SK-N-SH treated with all-trans-retinoic acid at 6 μM for 48 hours (cell line): ENCODE results near the gene PIP4K2C.

Experiments
- ATAC-seq: fragments of 200-7000 bp; cut with Tn5 transposase; 3 replicates; pipeline ENCODE4 v1.9.1; 2020; ENCODE audit warnings: mild to moderate bottlenecking, moderate library complexity
- ARNTL ChIP-seq: fragments of 450-650 bp; formaldehyde crosslinking; IDR thresholded peaks from 2 replicates; pipeline ENCODE4 v1.5.0; 2020; ENCODE audit warnings: low read depth, mild to moderate bottlenecking, moderate library complexity, borderline replicate concordance
- BACH2 ChIP-seq: fragments of 250-450 bp; sonication (Bioruptor Pico); IDR thresholded peaks from 2 replicates; pipeline ENCODE4 v1.9.0; 2021; ENCODE audit warnings: mild to moderate bottlenecking, borderline replicate concordance
- CSDC2 ChIP-seq: fragments of 250-450 bp; sonication (Bioruptor Pico); IDR thresholded peaks from 2 replicates; pipeline ENCODE4 v1.5.0; 2020; ENCODE audit warnings: mild to moderate bottlenecking, moderate library complexity
- ESRRG ChIP-seq: fragments of 250-450 bp; sonication (Bioruptor Pico); IDR thresholded peaks from 2 replicates; pipeline ENCODE4 v1.6.1; 2021; ENCODE audit warnings: mild to moderate bottlenecking
- GLIS3 ChIP-seq: fragments of 250-450 bp; sonication (Bioruptor Pico); IDR thresholded peaks from 2 replicates; pipeline ENCODE4 v1.5.0; 2020; ENCODE audit warnings: mild to moderate bottlenecking, moderate library complexity
- ISL1 ChIP-seq: fragments of 250-450 bp; sonication (Bioruptor Pico); IDR thresholded peaks from 2 replicates; pipeline ENCODE4 v2.1.2; 2022; ENCODE audit warnings: mild to moderate bottlenecking, moderate library complexity
- OSR1 ChIP-seq: fragments of 250-450 bp; sonication (Bioruptor Pico); IDR thresholded peaks from 2 replicates; pipeline ENCODE4 v1.8.0; 2022; ENCODE audit warnings: moderate library complexity, mild to moderate bottlenecking, inconsistent platforms
- PPARA ChIP-seq: fragments of 250-450 bp; sonication (Bioruptor Pico); IDR thresholded peaks from 2 replicates; pipeline ENCODE4 v1.5.0; 2020; ENCODE audit warnings: mild to moderate bottlenecking, borderline replicate concordance
- RARB ChIP-seq: fragments of 250-450 bp; sonication (Bioruptor Pico); IDR thresholded peaks from 2 replicates; pipeline ENCODE4 v1.8.0; 2021; ENCODE audit warnings: mild to moderate bottlenecking, moderate library complexity
- SNAI2 ChIP-seq: fragments of 250-450 bp; sonication (Bioruptor Pico); IDR thresholded peaks from 2 replicates; pipeline ENCODE4 v1.5.0; 2020; ENCODE audit warnings: mild to moderate bottlenecking, moderate library complexity
- TCF4 ChIP-seq: fragments of 250-450 bp; sonication (Bioruptor Pico); IDR thresholded peaks from 2 replicates; pipeline ENCODE4 v1.8.0; 2021; ENCODE audit warnings: mild to moderate bottlenecking, moderate library complexity, borderline replicate concordance
- TOX ChIP-seq: fragments of 250-450 bp; sonication (Bioruptor Pico); IDR thresholded peaks from 2 replicates; pipeline ENCODE4 v1.8.0; 2021; ENCODE audit warnings: mild to moderate bottlenecking, moderate library complexity, borderline replicate concordance
- ZC3H10 ChIP-seq: fragments of 250-450 bp; sonication (Bioruptor Pico); IDR thresholded peaks from 2 replicates; pipeline ENCODE4 v1.5.1; 2021; ENCODE audit warnings: mild to moderate bottlenecking, moderate library complexity
- ZFP3 ChIP-seq: fragments of 250-450 bp; sonication (Bioruptor Pico); IDR thresholded peaks from 2 replicates; pipeline ENCODE4 v1.5.0; 2020; ENCODE audit warnings: mild to moderate bottlenecking, moderate library complexity
- ZFP30 ChIP-seq: fragments of 450-650 bp; formaldehyde crosslinking; IDR thresholded peaks from 2 replicates; pipeline ENCODE4 v1.5.0; 2022; ENCODE audit warnings: mild to moderate bottlenecking, moderate library complexity
- ZNF70 ChIP-seq: fragments of 450-650 bp; formaldehyde crosslinking; IDR thresholded peaks from 2 replicates; pipeline ENCODE4 v1.5.0; 2020; ENCODE audit warnings: mild to moderate bottlenecking, moderate library complexity
- ZNF8 ChIP-seq: fragments of 450-650 bp; formaldehyde crosslinking; IDR thresholded peaks from 2 replicates; pipeline ENCODE4 v1.5.0; 2020; ENCODE audit warnings: mild to moderate bottlenecking, moderate library complexity
- TF ChIP-seq, protein P1 (sequence below): fragments of 250-450 bp; sonication (Bioruptor Pico); IDR thresholded peaks from 2 replicates; pipeline ENCODE4 v1.5.0; 2020; ENCODE audit warnings: mild to moderate bottlenecking, moderate library complexity
- TF ChIP-seq, protein P2 (sequence below): fragments of 250-450 bp; sonication (Bioruptor Pico); IDR thresholded peaks from 2 replicates; pipeline ENCODE4 v1.8.0; 2021; ENCODE audit warnings: low read depth, mild to moderate bottlenecking, moderate library complexity, borderline replicate concordance
- TF ChIP-seq, protein P3 (sequence below): fragments of 250-450 bp; sonication (Bioruptor Pico); IDR thresholded peaks from 2 replicates; pipeline ENCODE4 v1.5.1; 2020; ENCODE audit warnings: low read depth, mild to moderate bottlenecking, moderate library complexity
- TF ChIP-seq, protein P4 (sequence below): fragments of 250-450 bp; sonication (Bioruptor Pico); IDR thresholded peaks from 2 replicates; pipeline ENCODE4 v1.5.1; 2021; ENCODE audit warnings: mild to moderate bottlenecking, moderate library complexity

PIP4K2C gene

DNA sequence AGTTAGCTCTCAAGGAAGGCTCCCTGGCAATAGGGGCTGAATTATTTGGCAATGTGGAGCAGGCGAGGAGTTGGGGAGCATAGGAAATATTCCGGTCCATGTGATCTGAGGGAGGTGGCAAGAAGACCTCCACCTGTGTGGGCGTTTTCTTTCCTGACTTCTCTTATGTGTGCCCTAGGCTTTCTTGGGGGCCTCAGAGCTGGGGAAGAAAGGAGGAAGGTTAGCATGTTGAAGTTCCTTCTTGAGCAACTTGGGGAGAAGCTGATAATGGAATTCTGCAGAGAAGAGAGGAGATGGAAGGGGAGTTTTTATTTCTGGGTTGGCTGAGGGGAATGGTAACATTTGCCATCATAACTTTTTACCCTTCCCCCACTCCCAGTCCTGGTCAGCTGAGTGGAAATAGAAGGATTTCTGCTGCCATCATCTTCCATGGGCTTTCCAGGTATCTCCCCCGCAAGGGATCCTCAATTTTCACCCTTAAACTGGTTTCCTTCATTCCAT lies 14.9 kb downstream of the PIP4K2C start (continued):
- TF ChIP-seq ESRRG (CRISPR knock-in tag) (no peak), RARB (CRISPR knock-in tag) (no peak), SNAI2 (CRISPR knock-in tag) (no peak)

DNA sequence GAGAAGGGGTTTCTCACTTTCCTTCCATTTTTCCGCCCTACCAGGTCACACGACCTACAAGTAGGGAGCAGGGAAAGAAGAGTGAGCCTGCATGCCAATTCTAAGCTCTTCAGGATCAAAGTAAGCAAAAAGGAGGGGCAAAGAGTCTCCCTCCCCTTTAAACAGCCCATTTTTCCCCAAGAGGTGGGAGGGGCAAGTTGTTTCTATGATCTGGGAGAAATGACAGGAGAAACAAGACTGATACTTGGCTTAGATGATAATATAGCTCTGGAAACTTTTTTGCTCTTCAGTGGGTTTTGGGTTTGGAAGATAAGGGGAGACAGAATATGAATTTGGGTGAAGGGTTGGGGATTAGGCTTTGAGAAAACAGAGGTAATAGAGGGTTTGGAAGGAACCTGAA lies 15.4 kb downstream of the PIP4K2C start:
- TF ChIP-seq, protein P1, sequence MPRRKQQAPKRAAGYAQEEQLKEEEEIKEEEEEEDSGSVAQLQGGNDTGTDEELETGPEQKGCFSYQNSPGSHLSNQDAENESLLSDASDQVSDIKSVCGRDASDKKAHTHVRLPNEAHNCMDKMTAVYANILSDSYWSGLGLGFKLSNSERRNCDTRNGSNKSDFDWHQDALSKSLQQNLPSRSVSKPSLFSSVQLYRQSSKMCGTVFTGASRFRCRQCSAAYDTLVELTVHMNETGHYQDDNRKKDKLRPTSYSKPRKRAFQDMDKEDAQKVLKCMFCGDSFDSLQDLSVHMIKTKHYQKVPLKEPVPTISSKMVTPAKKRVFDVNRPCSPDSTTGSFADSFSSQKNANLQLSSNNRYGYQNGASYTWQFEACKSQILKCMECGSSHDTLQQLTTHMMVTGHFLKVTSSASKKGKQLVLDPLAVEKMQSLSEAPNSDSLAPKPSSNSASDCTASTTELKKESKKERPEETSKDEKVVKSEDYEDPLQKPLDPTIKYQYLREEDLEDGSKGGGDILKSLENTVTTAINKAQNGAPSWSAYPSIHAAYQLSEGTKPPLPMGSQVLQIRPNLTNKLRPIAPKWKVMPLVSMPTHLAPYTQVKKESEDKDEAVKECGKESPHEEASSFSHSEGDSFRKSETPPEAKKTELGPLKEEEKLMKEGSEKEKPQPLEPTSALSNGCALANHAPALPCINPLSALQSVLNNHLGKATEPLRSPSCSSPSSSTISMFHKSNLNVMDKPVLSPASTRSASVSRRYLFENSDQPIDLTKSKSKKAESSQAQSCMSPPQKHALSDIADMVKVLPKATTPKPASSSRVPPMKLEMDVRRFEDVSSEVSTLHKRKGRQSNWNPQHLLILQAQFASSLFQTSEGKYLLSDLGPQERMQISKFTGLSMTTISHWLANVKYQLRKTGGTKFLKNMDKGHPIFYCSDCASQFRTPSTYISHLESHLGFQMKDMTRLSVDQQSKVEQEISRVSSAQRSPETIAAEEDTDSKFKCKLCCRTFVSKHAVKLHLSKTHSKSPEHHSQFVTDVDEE, result no peak
- no peak for TF ChIP-seq ISL1
- no peak for TF ChIP-seq TCF4 (CRISPR knock-in tag)
- ATAC-seq, result no peak

DNA sequence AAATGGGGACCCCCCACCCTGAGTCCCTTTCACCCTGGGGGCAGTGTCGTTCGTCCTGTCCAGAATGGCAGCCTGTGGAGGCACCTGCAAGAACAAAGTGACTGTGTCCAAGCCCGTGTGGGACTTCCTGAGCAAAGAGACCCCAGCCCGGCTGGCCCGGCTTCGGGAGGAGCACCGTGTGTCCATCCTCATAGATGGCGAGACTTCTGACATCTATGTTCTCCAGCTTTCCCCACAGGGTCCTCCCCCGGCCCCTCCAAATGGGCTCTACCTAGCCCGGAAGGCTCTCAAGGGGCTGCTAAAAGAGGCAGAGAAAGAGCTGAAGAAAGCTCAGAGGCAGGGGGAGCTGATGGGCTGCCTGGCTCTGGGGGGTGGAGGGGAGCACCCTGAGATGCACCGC lies 15.8 kb downstream of the PIP4K2C start:
- TF ChIP-seq ISL1 (no peak), ARNTL (no peak), BACH2 (no peak), RARB (CRISPR knock-in tag) (no peak), ZFP30 (CRISPR knock-in tag) (no peak), ZFP3 (CRISPR knock-in tag) (no peak), ZNF8 (no peak), PPARA (no peak), CSDC2 (CRISPR knock-in tag) (no peak), ZC3H10 (CRISPR knock-in tag) (no peak)
- TF ChIP-seq, protein P2, sequence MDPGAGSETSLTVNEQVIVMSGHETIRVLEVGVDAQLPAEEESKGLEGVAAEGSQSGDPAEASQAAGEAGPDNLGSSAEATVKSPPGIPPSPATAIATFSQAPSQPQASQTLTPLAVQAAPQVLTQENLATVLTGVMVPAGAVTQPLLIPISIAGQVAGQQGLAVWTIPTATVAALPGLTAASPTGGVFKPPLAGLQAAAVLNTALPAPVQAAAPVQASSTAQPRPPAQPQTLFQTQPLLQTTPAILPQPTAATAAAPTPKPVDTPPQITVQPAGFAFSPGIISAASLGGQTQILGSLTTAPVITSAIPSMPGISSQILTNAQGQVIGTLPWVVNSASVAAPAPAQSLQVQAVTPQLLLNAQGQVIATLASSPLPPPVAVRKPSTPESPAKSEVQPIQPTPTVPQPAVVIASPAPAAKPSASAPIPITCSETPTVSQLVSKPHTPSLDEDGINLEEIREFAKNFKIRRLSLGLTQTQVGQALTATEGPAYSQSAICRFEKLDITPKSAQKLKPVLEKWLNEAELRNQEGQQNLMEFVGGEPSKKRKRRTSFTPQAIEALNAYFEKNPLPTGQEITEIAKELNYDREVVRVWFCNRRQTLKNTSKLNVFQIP (CRISPR knock-in tag), result no peak
- TF ChIP-seq, protein P3, sequence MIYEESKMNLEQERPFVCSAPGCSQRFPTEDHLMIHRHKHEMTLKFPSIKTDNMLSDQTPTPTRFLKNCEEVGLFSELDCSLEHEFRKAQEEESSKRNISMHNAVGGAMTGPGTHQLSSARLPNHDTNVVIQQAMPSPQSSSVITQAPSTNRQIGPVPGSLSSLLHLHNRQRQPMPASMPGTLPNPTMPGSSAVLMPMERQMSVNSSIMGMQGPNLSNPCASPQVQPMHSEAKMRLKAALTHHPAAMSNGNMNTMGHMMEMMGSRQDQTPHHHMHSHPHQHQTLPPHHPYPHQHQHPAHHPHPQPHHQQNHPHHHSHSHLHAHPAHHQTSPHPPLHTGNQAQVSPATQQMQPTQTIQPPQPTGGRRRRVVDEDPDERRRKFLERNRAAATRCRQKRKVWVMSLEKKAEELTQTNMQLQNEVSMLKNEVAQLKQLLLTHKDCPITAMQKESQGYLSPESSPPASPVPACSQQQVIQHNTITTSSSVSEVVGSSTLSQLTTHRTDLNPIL (CRISPR knock-in tag), result no peak
- TF ChIP-seq, protein P4, sequence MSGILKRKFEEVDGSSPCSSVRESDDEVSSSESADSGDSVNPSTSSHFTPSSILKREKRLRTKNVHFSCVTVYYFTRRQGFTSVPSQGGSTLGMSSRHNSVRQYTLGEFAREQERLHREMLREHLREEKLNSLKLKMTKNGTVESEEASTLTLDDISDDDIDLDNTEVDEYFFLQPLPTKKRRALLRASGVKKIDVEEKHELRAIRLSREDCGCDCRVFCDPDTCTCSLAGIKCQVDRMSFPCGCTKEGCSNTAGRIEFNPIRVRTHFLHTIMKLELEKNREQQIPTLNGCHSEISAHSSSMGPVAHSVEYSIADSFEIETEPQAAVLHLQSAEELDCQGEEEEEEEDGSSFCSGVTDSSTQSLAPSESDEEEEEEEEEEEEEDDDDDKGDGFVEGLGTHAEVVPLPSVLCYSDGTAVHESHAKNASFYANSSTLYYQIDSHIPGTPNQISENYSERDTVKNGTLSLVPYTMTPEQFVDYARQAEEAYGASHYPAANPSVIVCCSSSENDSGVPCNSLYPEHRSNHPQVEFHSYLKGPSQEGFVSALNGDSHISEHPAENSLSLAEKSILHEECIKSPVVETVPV (CRISPR knock-in tag), result no peak

DNA sequence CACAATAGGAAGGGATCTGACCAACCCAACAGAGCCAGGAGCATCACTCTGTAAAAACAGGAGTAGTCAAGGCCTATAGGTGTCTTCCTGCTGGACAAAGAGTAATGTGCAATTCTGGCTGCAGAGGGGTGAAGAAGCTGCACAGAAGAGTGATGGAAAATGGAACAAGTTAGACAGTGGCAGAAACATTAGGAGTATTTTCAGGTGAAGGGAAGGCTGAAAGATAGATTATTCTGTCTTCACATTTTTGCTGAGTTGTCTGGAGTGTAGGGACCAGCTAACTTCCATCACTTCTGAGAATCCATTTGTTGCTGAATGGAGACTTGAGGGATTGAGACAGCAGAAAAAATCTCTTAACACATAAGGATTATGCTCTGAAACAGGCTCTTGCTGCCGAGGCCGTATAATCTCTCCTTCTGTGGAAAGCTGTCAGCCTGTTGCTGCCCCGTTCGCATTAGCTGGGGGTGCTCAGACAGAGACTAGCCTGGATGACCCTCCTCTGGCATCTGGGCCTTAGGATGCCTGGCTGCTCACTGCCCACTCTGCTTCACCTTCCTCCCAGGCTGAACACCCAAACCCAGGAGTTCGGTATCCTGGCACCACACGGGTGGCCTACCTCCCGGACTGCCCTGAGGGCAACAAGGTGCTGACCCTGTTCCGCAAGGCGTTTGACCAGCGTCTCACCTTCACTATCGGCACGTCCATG lies 17.1 kb downstream of the PIP4K2C start:
- TF ChIP-seq ZNF70 (no peak), TOX (CRISPR knock-in tag) (no peak), CSDC2 (CRISPR knock-in tag) (no peak), PPARA (no peak), SNAI2 (CRISPR knock-in tag) (no peak), OSR1 (no peak), ZNF8 (no peak), GLIS3 (CRISPR knock-in tag) (no peak), ESRRG (CRISPR knock-in tag) (no peak), ZC3H10 (CRISPR knock-in tag) (no peak), TCF4 (CRISPR knock-in tag) (no peak)
- TF ChIP-seq, protein P4 (CRISPR knock-in tag), result no peak
- TF ChIP-seq, protein P1, result no peak
- TF ChIP-seq, protein P2 (CRISPR knock-in tag), result no peak
- ATAC-seq, result no peak

More for the DNA sequence above, 15.8 kb downstream of the PIP4K2C start:
- no peak for ATAC-seq
